Stimulated activated CD8-positive, alpha-beta memory T cell treated with anti-CD3 and anti-CD28 coated beads, Interleukin-7, amount 100 ng/mL, for 48 hours (primary cell): ENCODE data around the gene GCK.

Experiments
- DNase-seq, 2 donors: peaks; one replicate each; pipeline ENCODE4 v3.0.0-alpha.2; 2020; ENCODE audit warnings: low read depth in 1 of 2; ENCODE audit errors: extremely low read depth in 1 of 2

The GCK gene

DNA sequence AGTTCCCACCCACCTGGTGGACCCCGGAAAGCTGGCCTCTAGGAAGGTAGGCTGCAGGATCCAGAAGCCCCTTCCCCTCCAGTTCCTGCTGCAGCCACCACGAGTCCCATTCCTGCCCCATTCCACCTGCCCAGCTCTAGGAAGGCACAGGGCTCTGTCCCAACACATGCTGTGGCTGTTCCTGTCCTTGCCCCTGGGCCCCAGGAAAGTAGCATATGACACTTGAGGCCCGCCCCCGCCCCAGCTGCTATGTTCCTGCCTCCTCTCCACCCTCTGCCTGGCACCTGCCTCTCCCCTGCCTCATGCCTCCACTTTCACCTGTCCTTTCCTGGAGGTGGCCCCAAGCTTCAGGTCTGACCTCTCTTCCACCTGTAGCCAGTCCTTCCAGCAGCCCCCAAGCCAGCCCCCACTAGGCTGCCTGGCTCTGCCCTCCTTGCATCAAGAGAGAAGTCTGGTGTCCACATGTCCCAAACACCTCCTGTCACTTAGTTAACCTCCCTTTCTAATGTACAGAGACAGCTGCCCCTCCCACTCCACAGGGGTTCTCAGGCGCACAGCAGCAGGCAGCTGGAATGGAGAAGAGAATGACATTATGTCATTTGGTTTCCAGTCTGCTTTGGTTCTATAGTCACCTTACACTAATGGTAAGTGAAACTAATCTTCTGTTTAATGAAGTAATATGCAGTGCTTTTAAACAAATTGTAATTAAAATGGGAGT, 34.3 kb upstream of the GCK start:
- no peak for DNase-seq

DNA sequence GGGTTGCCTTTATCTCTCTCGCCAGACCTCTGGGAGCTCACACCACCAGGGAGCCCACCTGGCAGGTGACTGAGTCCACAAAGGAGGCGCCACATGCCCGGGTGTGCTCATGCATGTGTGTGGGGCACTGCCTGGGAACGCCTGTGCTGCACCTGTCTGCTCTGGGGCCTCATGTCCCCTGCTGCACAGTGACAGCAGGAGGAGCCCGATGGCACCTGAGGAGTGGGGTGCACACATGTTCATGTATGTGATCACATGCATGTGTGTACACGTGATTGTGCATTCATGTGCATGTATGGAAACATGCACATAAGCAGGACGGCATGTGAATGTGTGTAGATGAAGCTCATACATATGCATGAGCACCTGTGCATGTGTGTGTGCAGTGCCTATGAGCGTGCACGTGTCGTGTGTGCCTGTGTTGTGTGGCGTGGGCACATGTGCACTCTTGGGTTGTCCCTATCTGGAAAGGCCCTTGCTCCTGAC, 33.6 kb upstream of the GCK start:
- no peak for DNase-seq

DNA sequence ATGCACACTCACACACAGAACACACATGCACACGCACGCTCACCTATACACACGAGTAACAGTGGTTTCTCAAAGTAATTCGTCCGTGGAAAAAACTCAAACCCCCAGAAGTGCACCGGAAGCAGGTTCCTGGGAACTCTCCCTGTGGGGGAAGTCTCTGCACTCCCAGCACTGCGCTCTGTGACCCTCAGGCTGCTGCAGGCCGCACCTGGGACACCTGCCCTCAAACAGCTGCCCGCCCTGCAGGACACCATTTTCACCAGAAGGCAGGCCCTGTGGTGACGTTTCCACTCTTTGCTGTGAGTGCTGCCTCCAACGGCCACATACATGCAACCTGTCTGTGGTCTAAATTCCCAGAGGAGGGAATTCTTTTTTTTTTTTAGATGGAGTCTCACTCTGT, 32.8 kb upstream of the GCK start:
- DNase-seq: no peak

DNA sequence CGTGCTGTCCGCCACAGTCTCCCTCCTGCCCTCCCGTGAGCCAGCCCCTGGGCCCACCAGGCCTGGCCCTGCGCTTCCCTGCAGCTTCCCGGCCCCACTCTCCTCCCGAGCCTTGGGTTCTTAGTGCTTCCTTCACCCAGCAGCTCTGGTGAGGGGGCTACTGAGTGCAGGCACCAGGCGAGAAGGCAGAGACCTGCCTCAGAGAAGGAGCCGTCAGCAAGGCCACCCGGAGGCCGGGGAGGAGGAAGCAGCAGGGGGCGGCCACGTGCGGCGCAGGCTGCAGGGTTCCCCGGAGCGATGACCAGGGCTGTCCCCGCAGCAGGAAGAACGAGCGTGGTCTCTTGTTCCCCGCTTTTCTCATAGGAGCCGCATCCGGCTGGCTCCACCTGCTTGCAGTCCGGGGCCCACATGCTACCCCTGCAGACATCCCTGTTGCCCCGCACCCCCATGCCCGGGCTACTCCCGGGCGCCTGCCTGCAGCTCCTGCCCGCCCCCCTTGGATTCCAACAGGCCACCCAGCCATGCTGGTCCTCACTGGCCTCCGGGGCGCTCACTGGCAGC, 32.1 kb upstream of the GCK start:
- DNase-seq: no peak

DNA sequence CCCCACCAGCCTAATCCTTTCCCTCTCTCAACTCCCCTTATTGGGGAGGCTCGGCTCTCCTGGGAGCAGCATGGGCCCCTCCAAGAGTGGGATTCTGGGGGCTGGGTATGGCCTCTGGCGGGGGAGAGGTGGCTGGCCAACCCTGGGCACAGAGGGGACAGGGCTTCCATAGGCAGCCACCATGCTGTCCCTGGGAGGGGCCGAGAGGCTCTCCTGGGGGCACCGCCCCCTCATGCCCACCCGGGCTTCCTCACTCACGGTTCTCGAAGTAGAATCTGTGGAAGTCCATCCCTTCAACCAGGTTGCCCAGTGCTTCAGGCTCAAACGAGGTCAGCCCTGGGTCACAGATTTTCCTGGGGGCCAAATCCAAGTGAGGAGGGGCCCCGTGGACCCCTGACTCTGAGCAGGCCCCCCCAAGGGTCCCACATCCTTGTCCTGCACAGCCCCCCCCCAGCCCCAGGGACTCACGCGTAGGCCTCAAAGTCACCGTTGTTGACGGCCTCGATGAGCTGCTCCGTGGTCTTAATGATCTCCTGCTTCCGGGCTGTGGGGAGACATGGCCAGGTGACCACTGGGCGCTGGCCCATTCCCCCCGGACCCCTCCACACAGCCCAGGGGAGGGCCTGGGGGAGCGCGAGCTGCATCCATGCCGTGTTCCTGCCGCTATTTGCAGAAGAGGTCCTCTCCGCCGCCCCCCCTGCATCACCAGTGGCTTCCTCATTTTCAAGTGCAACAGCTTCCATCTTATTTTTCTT, 31.3 kb upstream of the GCK start:
- no peak for DNase-seq

DNA sequence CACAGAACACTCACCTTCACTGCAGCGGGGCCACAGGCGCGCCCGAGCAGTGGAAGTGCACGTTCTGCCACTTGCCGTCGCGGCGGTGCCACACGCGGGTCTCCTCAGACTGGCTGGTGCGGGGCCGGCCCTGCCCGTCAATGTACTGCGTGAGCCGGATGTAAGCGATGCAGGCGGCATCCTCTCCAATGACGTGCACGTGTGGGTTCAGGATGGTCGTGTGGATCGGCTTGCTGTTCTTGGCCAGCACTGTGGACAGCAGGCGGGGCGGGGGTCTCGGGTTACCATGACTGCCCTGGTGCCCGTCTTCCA, 30.8 kb upstream of the GCK start:
- DNase-seq: no peak

DNA sequence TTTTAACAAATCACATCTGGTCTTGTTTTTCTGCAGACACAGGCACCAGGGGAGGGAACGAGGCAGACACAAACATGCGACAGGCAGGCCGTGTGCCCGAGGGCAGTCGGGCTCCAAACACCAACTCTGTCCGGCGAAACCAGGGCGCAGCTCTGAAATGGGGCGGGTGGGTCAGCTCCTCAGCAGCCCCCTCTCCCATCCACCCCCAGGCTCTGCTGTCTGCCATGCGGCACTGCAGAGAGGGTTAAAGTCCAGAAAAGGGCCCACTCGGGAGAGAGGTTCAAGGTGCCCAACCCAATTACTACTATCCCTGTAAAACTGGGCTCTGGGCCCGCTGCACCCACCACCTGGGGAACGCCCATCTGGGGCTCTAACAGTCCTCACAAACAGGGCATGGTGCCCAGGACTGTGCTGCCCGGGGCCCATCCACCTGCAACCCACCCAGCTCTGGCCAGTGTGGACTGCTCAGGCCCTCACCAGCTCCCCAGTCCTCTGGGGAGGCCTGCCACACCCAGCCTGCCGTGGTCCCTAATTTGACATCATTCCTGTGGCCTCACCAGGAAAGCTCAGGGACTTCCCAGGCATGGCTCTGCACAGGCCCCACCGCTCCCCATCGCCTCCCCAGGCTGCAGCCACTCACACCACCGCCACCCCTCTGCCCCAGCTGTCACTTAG, 30.3 kb upstream of the GCK start:
- no peak for DNase-seq

DNA sequence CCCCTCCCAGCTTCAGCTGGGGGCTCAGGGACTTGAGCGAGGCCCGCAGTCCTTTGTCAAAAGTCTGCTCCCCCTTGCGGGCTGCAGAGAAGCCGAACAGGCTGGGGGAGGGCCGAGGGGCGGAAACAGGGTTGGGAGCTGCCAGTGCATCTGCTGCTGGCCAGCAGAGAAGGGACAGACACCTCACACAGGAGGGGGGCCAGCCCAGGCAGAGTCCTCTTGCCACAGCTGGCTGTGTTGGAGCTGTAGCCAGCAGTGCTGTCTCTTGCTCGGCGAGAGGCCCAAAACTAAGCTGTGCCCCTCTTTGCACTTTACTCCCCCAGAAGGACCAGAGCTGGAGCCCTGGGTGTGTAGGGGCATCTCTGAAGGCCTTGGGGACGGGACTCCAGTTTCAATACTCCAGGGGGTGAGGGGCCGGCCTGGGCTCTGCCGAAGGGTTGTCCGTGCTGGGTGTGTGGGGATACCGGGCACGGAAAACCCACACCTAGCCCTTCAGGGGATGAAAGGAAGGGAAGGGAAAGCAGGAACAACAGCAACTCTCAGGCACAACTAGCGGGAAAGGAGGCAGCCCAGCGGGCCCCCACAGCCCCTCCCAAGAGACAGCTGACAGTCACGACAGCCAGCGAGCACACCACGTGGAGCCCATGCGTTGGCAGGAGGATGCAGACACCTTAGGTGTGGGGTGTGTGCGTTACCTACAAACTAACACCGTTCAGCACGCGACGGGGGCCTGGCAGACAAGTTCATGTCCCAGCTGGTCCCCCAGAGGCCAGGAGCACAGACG, 29.4 kb upstream of the GCK start:
- no peak for DNase-seq

DNA sequence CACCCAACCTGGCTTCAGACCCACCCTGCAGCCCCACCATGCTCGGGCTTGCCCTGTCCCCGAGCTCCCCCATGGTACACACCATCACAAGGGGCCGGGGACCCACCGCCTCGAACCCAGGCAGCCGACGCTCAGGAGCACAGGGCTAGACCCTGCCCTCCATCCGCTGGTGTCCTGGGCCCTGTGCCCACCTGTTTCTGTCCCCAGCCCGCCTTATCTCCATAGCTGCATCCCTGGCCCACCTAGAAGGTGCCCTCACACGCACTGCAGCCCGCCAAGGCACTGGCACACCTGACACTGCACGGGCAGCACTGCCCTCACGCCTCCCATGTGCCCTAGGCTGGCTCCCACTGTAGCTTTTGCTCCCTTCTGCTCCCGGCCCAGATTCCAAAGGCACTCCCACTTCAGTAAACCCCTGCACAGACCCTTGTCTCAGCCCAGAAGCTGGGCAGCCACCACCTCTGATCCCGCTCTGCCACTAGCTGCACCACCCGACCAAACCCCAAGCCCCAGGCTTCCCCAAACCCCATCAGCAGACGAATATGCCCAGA, 28.7 kb upstream of the GCK start:
- DNase-seq: no peak

DNA sequence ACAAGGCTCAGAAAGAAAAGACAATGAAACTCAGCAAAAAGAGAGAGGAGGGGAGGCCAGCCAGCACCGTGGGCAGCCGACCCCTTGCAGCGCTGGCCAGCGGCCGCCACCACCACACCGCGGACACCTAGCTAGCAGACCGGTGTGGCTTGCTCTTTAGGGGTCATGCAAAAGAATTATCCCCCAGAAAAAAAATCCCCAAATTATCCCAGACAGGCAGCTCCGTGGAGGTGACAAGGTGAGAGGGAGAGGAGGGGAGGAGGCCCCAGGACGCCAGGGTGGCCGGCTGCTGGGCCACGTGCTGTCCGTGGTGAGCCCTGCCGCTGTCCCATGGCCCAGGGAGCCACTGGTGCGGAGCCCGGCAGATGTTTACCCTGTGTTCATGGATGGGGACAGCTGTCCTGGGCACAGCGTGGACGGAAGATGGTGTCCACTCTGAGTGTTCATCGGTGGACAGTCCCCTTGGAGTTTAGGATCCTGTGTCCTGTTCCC, 28.0 kb upstream of the GCK start:
- DNase-seq: no peak

DNA sequence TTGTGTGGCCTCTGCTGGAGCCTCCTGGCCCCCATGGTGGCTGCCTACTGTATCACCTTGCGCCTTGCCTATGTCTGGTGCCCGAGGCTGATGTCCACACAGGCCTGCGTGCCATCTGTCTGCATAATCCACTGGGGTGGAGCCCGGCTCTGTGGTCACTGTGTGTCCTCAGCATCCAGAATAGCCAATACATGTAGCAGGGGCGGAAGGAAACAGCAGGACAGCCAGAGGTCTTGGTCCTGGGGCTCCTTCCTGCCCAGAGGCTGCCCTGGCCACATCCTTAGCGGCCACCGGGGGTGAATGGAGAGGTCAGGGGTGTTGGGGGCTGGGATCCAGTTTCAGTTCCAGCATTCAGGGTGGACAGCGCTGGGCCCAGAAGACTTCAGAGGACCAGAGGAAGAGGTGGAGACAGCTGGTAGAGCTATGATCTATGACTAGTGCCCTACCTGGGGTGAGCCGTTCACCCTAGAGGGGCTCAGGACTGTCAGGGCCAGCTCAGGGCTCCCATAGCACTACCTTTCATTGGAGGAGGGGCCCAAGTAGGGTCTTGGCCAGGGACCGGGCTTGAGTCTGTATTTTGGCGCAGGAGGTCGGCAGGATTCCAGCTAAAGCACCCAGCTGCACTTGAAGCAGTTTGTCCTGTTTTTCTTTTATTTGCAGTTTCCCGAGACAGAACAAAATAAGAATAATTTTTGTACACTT, 27.4 kb upstream of the GCK start:
- DNase-seq: no peak

DNA sequence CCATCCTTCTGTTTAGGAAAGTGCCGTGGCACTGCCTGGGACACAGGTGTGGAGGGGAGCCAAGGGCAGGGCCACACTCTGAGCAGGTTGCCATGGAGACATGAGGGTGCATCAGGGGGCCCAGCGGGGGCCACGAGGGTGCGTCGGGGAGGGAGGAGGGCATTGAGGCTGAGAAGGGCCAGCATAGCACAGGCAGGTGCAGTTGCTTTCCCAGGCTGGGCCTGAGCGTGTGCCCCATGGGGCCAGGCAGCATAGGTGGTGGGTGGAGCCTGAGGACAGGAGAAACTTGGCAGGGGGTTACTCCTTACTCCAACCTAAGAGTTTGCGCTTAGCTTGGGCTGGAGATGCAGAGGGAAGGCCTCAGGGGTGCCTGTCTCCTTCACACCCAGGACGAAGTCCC, 26.8 kb upstream of the GCK start:
- no peak for DNase-seq

DNA sequence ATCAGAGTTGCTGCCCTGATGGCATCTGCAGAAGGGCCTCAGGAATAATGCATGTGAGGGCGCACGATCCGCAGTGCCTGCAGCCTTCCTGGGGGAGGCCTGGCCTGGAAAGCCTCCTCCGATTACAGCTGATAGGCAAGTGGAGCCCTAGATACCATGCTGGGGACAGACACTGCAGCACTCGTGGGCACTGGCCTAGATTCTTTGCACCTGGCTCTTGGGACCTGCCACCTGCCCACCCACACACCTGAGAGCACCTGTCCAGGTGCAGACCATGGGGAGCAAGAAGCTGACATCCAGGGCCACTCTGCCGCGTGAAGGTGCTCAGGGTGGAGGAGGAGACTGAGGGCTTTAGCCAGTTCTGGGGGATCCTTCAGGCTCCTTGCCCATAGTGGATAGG, 26.3 kb upstream of the GCK start:
- DNase-seq: no peak

DNA sequence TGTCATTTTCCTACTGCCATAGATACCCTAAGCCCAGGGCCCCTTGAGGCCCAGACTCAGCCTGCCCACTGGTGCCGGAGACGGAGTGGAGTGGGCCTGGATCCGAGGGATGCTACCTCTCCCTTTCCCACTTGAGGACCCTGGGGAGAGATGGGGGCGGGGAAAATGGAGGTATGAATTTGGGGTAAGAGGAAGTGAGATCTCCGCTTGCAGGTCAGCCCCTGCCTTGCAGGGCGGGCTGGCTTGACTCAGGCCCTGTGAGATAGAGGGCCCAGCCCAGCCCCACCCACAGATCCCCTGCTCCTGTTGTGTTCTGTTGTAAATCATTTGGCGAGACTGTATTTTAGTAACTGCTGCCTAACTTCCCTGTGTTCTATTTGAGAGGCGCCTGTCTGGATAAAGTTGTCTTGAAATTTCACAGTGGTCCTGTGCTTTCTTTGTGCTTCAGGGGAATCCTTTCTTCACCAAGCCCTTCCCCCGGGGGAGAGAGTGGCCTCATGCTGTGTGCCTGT, 24.7 kb upstream of the GCK start:
- no peak for DNase-seq

DNA sequence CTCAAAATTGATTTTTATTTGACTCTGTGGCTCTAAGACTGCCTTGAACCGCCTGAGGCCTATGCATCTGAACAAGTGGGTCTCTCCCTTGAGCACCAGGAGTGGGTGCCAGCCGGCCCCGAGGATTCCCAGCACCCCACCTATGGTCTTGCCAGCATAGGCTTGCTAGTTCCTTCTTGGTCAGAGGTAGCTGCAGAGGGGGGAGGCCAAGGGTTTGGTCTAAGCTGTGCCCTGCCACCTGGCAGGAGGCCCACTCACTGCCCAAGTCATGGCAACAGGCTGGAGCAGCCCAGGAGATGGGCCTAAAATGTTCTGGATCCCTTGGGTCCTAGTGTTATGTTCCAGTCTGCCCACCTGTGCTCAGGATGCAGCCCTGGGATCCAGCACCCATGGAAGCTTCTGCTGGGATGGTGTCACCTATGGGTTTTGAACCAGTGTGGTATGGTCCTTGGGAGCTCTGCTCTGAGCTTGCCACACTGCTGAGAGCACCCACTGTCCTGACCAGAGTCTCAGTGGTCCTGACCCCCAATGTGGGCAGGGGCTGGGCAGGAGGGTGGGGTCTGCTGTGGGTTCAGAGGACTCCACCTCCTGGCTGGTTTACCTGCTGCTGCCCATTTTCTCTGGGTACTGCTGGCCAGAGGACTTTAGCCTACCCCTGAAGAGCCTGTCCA, 24.1 kb upstream of the GCK start:
- DNase-seq: no peak

DNA sequence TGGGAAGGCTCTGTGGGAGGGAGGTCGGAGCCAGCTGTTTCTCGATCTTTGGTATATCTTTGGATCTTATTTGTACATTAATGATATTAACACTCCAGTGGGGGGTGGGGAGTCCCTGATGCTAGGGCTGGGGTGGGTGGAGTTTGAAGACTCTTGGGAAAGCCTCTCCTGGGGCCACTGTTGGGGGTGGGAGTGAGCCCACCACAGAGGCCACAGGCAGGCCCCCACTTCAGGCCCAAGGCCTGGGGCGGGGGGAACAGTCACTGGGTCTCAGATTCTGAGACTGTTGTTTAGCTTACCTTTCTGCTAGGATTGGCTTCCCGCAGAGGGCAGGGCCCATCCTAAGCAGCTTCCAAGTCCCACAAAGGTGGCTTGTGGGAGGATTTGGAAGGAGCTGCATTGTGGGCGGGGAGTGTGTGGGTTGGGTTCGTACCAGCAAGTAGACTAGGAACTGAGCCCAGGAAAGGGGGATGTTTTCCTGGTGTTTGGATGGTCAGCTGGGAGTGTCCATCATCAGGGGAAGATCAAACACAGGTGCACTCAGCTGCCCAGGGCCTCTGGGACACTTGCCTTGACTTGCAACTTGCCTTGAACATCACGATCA, 23.4 kb upstream of the GCK start:
- no peak for DNase-seq

DNA sequence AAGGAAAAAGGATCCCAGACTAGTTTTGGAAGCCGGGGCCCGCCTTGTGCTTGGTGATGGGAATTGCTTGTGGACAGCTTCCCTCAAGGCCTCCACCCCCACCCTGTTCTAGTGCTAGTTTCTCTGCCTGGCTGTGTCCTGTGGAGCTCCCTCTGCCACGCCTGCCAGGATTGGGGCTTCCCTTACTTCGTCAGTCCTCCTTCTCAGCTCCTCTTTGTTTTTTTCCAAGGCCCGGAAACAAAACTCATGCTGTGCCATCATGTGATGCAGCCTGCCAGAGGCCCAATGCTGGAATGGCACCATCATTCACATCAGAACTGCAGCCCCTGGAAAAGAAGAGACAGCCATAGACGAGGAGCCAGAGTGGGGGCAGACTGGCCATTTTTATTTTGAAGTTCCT, 22.8 kb upstream of the GCK start:
- DNase-seq: no peak

DNA sequence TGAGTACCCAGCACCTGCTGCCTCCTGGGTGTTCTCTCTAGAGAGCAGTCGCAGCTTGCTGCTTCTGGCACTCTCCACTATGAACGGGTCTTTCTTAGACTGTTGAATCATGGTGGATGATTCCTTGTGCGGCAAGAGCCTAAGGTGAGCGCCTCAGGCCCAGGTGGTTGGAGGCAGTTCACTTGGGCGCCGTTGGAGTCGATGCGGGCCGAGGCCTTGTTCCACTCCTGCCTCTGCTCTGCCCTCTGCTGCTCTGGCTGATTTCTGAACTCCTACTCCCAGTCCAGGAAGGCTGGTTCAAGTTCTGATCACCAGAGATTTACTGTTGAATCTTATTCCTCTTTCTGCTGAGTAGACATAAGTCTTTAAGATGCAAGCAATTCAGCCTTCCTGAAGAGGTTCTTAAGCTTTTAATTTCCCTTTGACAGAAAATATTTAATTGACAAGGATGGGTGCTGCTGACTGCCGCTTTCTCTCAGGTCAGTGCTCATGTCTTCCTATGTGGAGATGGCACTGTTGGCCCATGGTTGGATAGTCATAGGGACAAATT, 22.0 kb upstream of the GCK start:
- DNase-seq: no peak

DNA sequence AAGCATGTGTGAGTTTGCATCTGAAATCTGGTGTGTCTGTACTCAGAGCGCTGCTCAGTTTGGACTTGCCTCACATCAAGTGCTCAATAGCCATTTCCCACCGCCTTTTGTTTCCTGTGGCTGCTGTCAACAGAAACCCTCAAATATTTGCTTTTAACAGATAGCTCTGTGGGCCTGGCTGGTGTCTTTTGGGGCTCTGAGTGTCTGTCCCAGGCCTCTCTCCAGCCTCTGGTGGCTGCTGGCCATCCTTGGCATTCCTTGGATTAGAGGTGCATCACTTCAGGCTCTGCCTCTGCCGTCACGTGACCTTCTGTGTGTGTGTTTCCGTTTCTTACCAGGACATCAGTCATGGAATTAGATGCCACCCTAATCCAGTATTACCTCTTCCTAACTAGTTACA, 20.9 kb upstream of the GCK start:
- no peak for DNase-seq
